GM20431 (cell line): ENCODE measurements around the gene DENND1B.
"Not testable (repeated sequence)": the region's sequence is repeated elsewhere in the genome, so short reads cannot be mapped to it uniquely, and the experiment has no call there.

Experiments
- in situ Hi-C: fragments of 300-500 bp; cut with MseI, MboI; formaldehyde crosslinking; loops from one replicate; pipeline ENCODE4 v1.15.0; 2020; ENCODE audit warnings: low sequenced_read_pairs; ENCODE audit not compliant: unreplicated experiment

Gene DENND1B

DNA sequence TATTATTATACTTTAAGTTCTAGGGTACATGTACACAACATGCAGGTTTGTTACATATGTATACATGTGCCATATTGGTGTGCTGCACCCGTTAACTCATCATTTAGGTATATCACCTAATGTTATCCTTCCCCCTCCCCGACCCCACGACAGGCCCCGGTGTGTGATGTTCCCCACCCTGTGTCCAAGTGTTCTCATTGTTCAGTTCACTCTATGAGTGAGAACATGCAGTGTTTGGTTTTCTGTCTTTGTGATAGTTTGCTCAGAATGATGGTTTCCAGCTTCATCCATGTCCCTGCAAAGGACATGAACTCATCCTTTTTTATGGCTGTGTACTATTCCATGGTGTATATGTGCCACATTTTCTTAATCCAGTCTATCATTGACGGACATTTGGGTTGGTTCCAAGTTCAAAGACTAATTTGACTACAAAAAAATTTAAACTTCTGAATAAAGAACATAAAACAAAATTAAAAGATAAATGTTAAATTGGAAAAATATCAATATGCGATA, 22.6 kb downstream of the DENND1B start:
- in situ Hi-C loops, result not testable (repeated sequence)

- in situ Hi-C loops, result no loop called here
These were observed 24.9 kb downstream of the DENND1B start for GRCh38 chr1:197750366-197750765.

DNA sequence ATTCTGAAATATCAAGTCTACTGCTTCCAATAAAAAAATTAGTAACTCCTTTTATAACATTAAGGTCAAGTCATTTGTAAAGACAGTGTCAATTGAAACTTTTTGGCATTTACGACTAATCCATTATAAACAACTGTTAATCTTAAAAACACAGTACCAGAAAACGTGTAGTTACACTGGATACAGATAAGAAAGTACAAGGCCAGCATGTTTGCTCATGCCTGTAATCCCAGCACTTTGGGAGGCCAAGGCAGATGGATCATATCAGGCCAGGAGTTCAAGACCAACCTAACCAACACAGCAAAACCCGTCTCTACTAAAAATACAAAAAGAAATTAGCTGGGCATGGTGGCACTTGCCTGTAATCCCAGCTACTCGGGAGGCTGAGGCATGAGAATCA, 29.4 kb downstream of the DENND1B start:
- in situ Hi-C loops, result no loop called here

DNA sequence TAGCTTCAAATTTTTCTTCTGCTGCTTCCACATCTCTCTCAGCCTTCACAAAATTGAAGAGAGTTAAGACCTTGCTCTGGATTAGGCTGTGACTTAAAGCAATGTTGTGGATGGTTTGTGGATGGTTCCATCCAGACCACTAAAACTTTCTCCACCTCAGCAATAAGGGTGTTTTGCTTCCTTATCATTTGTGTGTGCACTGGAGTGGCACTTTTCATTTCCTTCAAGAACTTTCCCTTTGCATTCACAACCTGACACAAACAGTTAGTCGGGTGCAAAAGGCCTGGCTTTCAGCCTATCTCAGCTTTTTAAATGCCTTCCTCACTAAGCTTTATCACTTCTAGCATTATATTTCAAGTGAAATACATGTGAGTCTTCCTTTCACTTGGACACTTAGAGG, 30.3 kb downstream of the DENND1B start:
- in situ Hi-C loops, result no loop called here

GRCh38 chr1:197743578-197743977, 31.7 kb downstream of the DENND1B start:
- in situ Hi-C loops, result no loop called here

DNA sequence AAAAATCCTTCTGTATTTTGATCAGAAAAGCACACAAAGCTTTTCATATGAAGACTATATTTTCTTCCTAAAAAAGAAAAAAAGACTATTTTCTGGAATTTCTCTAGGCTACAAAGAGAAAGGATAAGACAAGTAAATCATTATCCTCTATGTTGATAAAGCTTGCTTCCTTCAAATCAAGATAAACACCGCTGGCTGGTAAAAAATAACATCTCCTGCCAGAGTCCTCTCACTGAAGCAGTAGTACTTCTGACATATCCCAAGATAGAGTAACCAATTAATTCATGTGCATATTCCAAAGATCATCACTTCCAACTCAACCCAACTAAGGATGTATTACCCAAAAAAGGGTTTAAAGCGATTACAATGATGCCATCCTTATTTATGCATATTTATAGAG, 34.3 kb downstream of the DENND1B start:
- in situ Hi-C loops, result no loop called here

- in situ Hi-C loops, result no loop called here
These were observed 36.4 kb downstream of the DENND1B start for GRCh38 chr1:197738927-197739326.

DNA sequence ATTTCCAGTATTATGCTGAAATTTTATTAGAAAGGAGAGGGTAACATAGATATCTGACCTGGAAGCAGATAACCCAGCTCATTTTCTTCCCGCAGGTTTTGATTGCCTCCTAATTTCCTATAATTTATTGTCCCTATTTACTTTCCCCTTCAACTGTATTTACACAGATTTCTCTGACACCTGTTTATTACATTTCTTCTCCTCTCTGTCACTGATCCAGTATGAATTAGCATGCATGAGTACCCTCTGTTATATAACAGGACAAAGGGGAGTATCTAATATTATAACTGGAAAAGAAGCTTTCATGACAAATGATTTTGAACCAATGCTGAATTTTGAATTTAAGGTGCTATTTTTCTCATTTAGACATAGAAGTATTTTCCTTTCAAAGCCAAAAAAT, 37.4 kb downstream of the DENND1B start:
- in situ Hi-C loops, result no loop called here

GRCh38 chr1:197736685-197737084, 38.6 kb downstream of the DENND1B start:
- in situ Hi-C loops, result no loop called here

DNA sequence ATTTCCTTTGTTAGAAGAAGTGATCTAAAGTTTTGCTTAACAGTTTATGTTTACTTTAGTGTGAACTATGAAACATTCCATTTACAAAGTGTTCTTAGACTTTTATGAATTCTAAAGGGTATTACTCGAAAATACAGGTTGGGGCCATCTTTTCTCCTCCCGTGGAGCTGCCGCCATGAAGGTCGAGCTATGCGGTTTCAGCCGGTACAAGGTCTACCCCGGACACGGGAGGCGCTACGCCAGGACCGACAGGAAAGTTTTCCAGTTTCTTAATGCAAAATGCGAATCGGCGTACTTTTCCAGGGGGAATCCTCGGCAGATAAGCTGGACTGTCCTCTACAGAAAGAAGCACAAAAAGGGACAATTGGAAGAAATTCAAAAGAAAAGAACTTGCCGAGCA, 39.8 kb downstream of the DENND1B start:
- in situ Hi-C loops, result no loop called here

- in situ Hi-C loops, result no loop called here
These were observed 42.0 kb downstream of the DENND1B start for GRCh38 chr1:197733324-197733723.

GRCh38 chr1:197732187-197732586, 43.1 kb downstream of the DENND1B start:
- in situ Hi-C loops, result no loop called here

- in situ Hi-C loops, result no loop called here
These were observed 43.8 kb downstream of the DENND1B start for GRCh38 chr1:197731449-197731848.

DNA sequence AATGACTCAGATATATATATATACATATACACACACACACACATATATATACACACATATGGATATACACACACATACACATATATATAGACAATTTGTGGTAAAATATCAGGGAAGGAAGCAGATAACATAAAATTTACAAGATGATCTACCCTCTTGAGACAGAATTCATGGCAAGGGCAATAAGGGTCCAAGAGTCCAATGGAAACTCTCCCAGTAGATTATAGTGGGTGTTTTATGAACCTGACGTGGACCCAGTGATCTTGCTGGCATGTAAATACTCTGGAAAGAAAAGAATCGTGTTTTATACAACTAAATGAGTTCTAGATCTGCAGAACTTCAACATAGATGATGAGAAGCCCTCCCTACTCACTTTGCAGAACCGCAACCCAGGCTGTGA, 49.3 kb downstream of the DENND1B start:
- in situ Hi-C loops, result no loop called here

DNA sequence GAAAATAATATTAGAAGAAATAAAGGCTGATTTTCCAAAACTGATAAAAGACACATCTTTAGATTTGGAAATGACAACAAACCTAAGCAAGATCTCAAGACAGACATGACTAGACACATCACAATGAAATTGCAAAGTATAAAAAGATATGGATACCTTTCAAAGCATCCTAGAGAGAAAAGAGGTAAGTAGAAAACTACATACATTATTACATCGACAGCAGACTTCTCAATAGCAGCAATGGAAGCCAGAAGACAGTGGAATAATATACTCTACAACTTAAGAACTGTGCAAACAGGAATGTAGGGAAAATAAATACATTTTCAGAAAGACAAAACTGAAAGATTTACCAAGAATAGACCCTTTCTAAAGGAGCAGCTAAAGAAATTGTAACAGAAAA, 50.2 kb downstream of the DENND1B start:
- in situ Hi-C loops, result no loop called here

DNA sequence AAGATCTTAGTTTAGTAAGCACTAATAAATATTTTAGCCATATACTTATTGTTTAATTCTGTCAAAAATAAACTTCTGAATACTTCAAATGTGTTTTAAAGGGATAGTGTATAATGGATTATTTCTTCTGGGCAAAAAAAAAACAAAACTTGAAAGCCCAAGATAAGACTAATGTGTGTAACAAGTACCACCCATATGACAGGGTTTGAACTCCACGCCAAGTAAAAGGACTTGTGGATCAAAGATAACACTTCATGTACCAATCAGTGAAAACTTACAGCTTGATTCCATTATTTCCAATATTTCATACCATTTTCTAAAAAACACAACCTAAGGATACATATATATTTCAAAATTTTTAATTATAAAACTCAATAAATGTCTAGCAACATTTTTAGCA, 59.5 kb downstream of the DENND1B start:
- in situ Hi-C loops, result no loop called here

DNA sequence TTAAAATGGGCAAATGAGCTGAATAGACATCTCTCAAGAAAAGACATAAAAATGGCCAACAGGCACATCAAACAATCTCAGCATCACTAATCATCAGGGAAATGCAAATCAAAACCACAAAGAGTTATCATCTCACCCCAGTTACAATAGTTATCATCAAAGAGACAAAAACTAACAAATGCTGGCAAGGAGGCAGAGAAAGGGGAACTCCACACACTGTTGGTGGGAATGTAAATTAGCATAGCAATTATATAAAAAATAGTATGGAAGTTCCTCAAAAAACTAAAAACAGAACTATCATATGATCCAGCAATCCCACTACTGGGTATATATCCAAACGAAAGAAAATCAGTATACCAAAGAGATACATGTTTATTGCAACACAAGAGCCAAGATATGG, 68.7 kb downstream of the DENND1B start:
- in situ Hi-C loops, result no loop called here

DNA sequence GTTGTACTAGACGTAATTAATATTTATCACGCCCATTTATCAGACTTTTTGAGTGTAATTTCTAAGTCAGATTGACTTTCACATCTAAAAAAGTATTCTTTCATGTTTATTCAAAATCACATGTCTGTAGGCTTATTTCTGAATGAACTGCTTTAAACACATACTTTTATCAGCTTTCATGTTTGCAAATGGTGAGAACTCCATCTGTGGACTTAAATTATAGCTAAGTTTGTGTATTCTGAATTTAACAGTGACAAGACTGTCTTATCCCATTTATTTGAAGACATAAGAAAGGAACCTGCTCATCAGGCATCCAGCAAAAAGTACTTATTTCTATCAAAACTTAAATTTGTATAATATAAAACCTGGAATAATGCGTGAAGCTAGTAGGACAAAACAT, 69.3 kb downstream of the DENND1B start:
- in situ Hi-C loops, result no loop called here

- in situ Hi-C loops, result not testable (repeated sequence)
These were observed 74.6 kb downstream of the DENND1B start for GRCh38 chr1:197700688-197701087.

- in situ Hi-C loops, result no loop called here
These were observed 78.9 kb downstream of the DENND1B start for GRCh38 chr1:197696372-197696771.

GRCh38 chr1:197695961-197696360, 79.3 kb downstream of the DENND1B start:
- in situ Hi-C loops, result no loop called here

DNA sequence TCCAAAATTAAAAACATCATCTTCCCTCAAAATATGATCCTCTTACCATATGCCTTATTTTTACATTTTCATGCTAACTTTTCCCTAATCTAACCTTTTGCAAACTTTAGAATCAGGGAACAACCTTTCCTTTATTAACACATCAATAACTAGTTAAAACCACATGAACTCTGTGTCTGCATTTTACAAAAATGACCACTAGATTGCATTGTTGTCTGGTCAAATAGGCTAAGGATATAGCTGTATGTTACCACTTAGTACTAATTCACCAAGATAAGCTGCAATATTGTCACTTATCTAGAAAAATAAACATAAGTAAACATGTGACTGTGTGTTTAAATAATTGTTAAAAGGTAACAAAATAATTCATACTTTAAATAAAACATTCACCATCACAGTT, 82.3 kb downstream of the DENND1B start:
- in situ Hi-C loops, result no loop called here

- in situ Hi-C loops, result no loop called here
These were observed 83.5 kb downstream of the DENND1B start for GRCh38 chr1:197691816-197692215.
